Ovary (tissue), 9 donors: ENCODE data around the gene BID. TPM values are rescaled to one million over a fixed set of nuclear protein-coding genes. Genes with fewer than 3 reads are reported as not detected.

Source experiments
- DNase-seq, 5 donors: peaks; one replicate each; pipeline ENCODE4 v3.0.0-alpha.2; 2019 to 2020
- H3K27ac ChIP-seq, 2 donors: fragments of 200-600 bp; one replicate each; pipeline versions ENCODE4 v1.5.1 to v1.8.0; 2019 to 2022
- H3K27me3 ChIP-seq: fragments of 200-600 bp; one replicate; pipeline ENCODE4 v1.8.0; 2022
- H3K36me3 ChIP-seq: fragments of 200-600 bp; sonication (generic); one replicate; pipeline ENCODE4 v1.5.1; 2019
- H3K4me1 ChIP-seq: one replicate; pipeline ENCODE4 v1.8.1; 2013; ENCODE audit warnings: mild to moderate bottlenecking, moderate library complexity; ENCODE audit not compliant: insufficient read depth
- H3K4me3 ChIP-seq: fragments of 200-600 bp; sonication (generic); one replicate; pipeline ENCODE4 v1.5.1; 2017
- H3K9me3 ChIP-seq, 2 donors: fragments of 200-600 bp in 1 of 2; sonication (generic) in 1 of 2; one replicate each; pipeline versions ENCODE4 v1.5.1 to v1.8.1; 2013 to 2019; ENCODE audit warnings: mild to moderate bottlenecking in 1 of 2, moderate library complexity in 1 of 2
- CTCF ChIP-seq, 3 donors: fragments of 450-650 bp in 2 of 3; fragments of 200-600 bp in 1 of 3; IDR thresholded peaks; one replicate each; pipeline versions ENCODE4 v1.5.1 to v1.8.0; 2016 to 2022; ENCODE audit warnings: antibody characterized with exemption in 3 of 3, mild to moderate bottlenecking in 1 of 3
- EP300 ChIP-seq: sonication (generic); formaldehyde crosslinking; IDR thresholded peaks from one replicate; pipeline ENCODE4 v1.6.1; 2017; ENCODE audit warnings: antibody characterized with exemption
- POLR2A ChIP-seq: fragments of 450-650 bp; IDR thresholded peaks from one replicate; pipeline ENCODE4 v1.6.1; 2017; ENCODE audit warnings: antibody characterized with exemption, mild to moderate bottlenecking, moderate library complexity
- WGBS, 3 donors: extraction: QIAGEN DNeasy Blood & Tissue Kit in 1 of 3; methylation state at CpG; one replicate each; pipeline versions ENCODE4 v1.1.5 to v1.1.7; 2013 to 2017; 5-methylcytosine and 5-hydroxymethylcytosine counted together
- intact Hi-C, 4 donors: fragments of 100-400 bp; cut with DNase I; formaldehyde crosslinking; loops; one replicate each; pipeline versions ENCODE4 v1.11.0 to v1.15.1; 2022 to 2023
- microRNA-seq, 3 donors: library from miRNA; unstranded; fragments of <30 nt; microRNA quantifications; one replicate each; pipeline versions ENCODE4 to v1.2.0, GENCODE V29; 2019 to 2020
- polyA plus RNA-seq, 2 donors: library from polyadenylated mRNA; stranded (reverse); fragments of 200-250 nt in 1 of 2; fragments of 350-450 nt in 1 of 2; fragmentation: Illumina TruSeq in 1 of 2; extraction: RNeasy Lipid Tissue Mini Kit (QIAGEN cat#74804) in 1 of 2; gene quantifications; one replicate each; pipeline ENCODE4 v1.2.3, GENCODE V29; 2013 to 2014
- small RNA-seq: library from RNA; depleted of rRNA; stranded (forward); fragments of <200 nt; gene quantifications from one replicate; pipeline ENCODE3, GENCODE V24; 2016
- total RNA-seq, 7 donors: library from RNA; depleted of rRNA in 2 of 7; stranded (reverse); fragments of >200 nt in 2 of 7; fragmentation: NEBNext Ultra II Directional in 3 of 7; extraction: Animal tissue kit (Norgen Biotek cat#: 25700) in 3 of 7; gene quantifications; one replicate each; pipeline versions ENCODE4 v1.1.0 to v1.2.4, GENCODE V29; 2016 to 2023
- donor health status: DM: no; HTN: no; CAD: no; lungs with moderate emphysema.
- donor health status: DM: no; HTN: no; CAD: no.
- donor health status: Bipolar disorder and iron deficiency.
- donor health status: DM: yes; HTN: yes; CAD: no.
- donor health status: DM: no; HTN: no; CAD: no.
- donor health status: DM: yes; HTN: yes; CAD: no.

Gene BID
- total and polyA plus RNA-seq, 9 donors = 3.2 to 13.8 (median 6.1) TPM

- TF ChIP-seq POLR2A (no peak), EP300 (no peak), CTCF (IDR thresholded peaks at IDR 0.05) (no peak)
- DNase-seq = no peak
- intact Hi-C loops = no loop called here
These were observed 90.0 kb downstream of the BID start for GRCh38 chr22:17684245-17684644.

More at GRCh38 chr22:17684245-17684644, 90.0 kb downstream of the BID start:
- H3K9me3 ChIP-seq = no peaks in the 10 kb centered on the region
- H3K4me3 ChIP-seq = no peak overlapping the region
- H3K27ac ChIP-seq = no peak overlapping the region
- no peaks in the 10 kb centered on the region for H3K36me3 ChIP-seq
- H3K4me1 ChIP-seq = no peaks in the 10 kb centered on the region
- H3K27me3 ChIP-seq = no peaks in the 10 kb centered on the region
- WGBS, 3 donors = 80 to 84% (median 83%) methylated on average over 3 of the region's 3 CpGs

Small RNA genes within 50 kb of the gene (microRNA-seq; reads per million reads assigned to microRNA genes)
- 0 reads per million in 3 donors for gene MIR3198-1

Small RNA genes within 50 kb of the gene (small RNA-seq; reads per million reads assigned to genes)
- gene MIR3198-1 = not detected

Other genes with a start within 250 kb of the BID start
- gene SLC25A18, start 211.0 kb downstream of the BID start, total RNA-seq = 1 to 10 TPM in 4 of 7 donors, under 1 TPM in 3; 0.41 to 2.8 (median 1.4) TPM
- gene SLC25A18, start 211.0 kb downstream of the BID start, polyA plus RNA-seq = 1 to 10 TPM in 1 of 2 donors, under 1 TPM in 1; 0.75 to 1.3 TPM
- 10 to 100 TPM; 69.0 to 95.4 (median 80.8) TPM for gene ATP6V1E1, start 145.7 kb downstream of the BID start, total RNA-seq
- 100 to 1,000 TPM; 102 to 201 TPM for gene ATP6V1E1, start 145.7 kb downstream of the BID start, polyA plus RNA-seq
- gene BCL2L13, start 135.7 kb downstream of the BID start, total RNA-seq = 10 to 100 TPM; 22.9 to 39.5 (median 33.8) TPM
- gene BCL2L13, start 135.7 kb downstream of the BID start, polyA plus RNA-seq = 10 to 100 TPM; 19.9 to 38.3 TPM